SH-SY5Y (cell line): Measurements from ENCODE around the gene GRM8.

Experiments used
- GATA2 ChIP-seq: IDR thresholded peaks from 2 replicates; pipeline ENCODE4 v1.6.1; 2011; ENCODE audit warnings: mild to moderate bottlenecking, low read depth, low read length
- GATA3 ChIP-seq: IDR thresholded peaks from 2 replicates; pipeline ENCODE4 v1.6.1; 2011; ENCODE audit warnings: low read depth, mild to moderate bottlenecking, low read length, moderate library complexity

Gene GRM8

GRCh38 chr7:126696256-126697038, 556.3 kb downstream of the GRM8 start:
- TF ChIP-seq GATA2 (no peak), GATA3 (no peak)

DNA sequence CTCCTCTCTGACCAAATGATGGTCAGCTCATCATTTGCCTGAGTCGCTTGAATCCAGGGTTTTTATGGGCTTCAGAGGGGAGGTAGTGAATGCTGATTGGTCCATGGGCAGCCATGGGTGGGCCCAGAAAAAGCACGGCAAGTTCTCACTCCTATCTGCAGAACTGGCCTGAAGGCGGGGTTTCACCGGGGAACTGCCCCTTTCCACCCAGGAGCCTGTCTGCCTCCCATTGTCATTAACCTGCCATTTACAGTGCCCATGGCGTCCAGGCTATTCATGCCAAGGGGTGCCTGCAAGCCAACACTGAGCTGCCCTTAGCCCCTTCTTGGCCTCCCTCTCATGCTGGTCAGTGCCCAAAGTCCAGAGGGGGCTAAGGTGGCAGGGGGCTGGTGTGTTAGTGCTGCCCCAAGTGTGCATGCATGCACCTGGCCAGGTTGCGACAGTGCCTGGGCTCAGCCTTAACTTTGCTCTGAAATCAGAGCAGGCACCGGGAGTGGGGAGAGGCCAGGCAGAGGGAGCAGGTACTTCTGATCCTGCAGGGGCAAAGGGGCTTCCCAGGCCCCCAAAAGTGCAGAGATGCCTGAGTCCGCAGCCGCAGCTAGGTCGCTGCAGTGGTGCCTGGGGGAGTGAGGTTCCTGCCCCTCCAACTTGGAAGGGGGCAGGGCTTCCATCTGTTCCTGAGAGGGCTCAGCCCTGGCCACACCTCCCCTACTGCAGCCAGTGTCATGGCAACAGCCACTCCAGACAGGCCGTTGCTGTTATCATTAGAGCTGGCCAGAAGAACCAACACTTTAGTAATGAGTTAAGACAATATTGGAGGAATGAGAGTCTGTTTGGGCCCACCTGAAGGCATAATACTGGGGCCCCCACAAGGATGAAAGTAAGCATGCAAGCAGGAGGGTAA, 561.6 kb downstream of the GRM8 start:
- TF ChIP-seq GATA2 (no peak), GATA3 (no peak)

DNA sequence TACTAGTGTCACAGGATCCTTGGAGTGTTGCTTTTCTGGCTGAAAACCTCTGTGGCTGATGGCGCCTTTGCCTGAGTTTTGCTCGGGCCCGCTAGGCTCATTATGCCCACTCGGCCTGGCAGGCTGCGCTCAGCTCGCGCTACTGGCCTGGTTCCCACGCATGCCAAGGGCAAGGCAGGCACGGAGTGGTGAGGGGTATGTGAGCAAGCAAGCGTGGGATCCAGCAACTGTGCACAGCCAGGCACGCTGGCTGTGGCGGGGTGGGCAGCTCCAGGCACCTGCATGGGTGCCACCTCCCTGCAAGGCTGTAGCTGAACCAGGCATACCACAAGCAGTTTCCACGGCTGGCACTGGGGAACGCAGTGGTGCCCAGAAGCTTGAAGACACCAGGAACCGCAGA, 562.6 kb downstream of the GRM8 start:
- TF ChIP-seq GATA3 (no peak), GATA2 (no peak)

DNA sequence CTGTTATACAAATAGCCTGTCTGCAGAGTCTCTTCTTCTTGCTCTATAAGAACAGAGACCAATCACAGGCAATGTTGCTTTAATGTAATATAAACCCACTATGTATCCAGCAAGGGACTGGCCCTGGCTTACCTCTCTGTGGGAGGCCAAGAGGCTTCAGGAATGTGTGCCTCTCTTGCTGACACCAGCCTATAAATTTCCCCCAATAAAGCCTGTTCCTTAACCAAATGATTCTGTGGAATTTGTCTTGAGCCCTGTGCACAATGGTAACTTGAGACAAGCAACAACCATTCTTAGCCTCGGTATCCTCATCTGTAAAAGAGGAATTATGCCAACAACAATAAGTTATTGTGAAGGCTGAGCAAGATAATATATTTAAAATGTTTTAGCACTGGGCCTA, 563.7 kb downstream of the GRM8 start:
- TF ChIP-seq GATA2 (no peak), GATA3 (no peak)

DNA sequence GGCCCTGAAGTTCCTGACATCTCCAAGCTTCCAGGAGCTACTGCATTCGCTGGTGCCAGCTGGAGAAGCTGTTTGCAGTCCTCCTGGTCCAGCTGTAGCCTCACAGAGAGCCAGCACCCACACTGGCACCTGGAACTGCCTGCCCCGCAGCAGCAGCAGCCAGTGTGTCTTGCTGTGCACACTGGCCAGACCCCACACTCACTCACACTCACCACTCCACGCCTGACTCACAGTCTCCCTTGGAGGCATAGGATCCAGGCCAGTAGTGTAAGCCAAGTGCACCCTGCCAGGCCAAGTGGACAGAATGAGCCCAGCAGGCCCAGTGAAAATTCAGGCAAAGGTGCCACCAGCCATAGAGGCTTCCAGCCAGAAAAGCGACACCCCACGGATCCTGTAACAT, 566.3 kb downstream of the GRM8 start:
- TF ChIP-seq GATA2, result no peak
- no peak for TF ChIP-seq GATA3

GRCh38 chr7:126685596-126685995, 567.1 kb downstream of the GRM8 start:
- TF ChIP-seq GATA3 (no peak), GATA2 (no peak)

DNA sequence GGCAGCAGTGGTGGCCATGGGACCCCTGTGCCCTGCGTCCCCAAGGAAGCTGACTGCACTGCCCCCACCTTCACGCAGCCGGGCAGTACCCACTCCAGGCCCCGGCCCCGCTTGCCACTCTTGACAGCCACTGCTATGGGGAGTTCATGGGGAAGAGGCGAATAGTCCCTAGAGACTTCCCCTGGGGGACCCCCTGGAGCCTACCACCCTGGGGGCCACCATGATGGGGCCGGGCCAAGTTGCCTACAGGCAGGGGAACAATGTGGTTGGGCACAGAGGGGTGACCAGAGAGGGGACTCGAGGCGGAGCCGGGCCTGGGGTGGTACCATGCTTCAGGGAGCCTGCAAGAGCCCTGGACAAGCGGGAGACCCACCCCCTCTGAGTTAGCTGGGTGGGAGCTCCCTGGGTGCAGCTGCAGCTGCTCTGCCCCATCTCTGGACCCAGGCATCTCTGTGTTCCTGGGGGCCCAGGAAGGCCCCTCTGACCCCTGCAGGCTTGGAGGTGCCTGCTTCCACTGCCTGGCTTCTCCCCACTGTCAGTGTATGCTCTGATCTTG, 567.6 kb downstream of the GRM8 start:
- TF ChIP-seq GATA3, result no peak
- TF ChIP-seq GATA2, result no peak

DNA sequence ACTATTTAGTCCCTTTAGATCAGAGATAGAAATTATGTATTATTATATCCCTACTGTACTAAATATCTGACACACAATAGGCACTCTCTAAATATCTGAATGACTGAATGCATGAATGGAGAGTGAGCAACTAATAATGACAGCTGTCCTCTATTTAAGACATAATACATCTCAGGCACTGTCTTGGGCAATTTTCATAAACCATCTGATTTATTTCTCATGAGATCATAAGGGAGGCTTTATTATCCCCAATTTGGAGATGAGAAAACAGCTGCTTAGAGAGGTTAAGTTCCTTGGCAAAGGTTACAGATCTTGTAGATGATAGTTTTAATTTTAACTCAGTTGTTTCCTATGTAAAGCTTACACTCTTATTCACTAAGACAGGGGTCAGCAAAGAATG, 570.6 kb downstream of the GRM8 start:
- no peak for TF ChIP-seq GATA2
- no peak for TF ChIP-seq GATA3

- TF ChIP-seq GATA3 (no peak), GATA2 (no peak)
Observed at GRCh38 chr7:126668367-126668752, 584.4 kb downstream of the GRM8 start.

GRCh38 chr7:126667742-126668366, 584.9 kb downstream of the GRM8 start:
- TF ChIP-seq GATA3 (no peak), GATA2 (no peak)

DNA sequence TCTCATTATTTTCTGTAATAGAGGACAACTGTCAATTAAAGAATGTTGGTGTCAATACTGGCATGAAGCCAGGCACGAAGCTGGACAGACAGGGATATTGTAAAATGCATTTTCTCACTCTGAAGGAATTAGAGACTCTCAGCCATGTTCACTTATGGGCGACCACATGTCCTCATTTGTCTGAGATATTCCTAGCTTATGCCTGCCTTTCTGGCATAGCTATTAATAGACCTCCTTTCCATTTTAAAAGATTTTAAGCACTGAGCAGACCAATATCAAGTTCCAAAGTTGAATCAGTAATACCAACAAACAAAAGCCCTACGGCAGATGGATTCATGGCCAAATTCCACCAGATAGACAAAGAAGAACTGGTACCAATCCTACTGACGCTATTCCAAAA, 589.9 kb downstream of the GRM8 start:
- TF ChIP-seq GATA2, result no peak

- TF ChIP-seq GATA2, result no peak
- no peak for TF ChIP-seq GATA3
Observed at GRCh38 chr7:126659124-126659523, 593.6 kb downstream of the GRM8 start.

DNA sequence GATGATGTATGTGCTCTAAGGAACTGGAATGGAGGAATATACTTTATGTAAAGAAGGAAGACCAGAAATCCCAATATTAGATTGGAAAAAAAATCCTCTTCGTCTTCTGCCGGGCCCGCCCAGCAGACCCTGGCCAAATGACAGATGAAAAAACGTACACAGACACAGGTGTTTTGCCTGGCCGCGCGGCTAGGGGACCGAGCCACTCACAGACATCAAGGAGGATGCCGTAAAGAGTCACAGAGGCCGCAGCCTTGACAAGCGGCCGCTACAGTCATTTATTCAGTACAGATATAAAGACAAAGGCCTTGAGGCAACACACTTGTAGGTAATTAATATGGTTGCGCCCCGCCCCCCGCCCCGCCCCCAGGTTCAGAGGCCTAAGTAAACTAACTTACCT, 594.1 kb downstream of the GRM8 start:
- no peak for TF ChIP-seq GATA3
- TF ChIP-seq GATA2, result no peak

DNA sequence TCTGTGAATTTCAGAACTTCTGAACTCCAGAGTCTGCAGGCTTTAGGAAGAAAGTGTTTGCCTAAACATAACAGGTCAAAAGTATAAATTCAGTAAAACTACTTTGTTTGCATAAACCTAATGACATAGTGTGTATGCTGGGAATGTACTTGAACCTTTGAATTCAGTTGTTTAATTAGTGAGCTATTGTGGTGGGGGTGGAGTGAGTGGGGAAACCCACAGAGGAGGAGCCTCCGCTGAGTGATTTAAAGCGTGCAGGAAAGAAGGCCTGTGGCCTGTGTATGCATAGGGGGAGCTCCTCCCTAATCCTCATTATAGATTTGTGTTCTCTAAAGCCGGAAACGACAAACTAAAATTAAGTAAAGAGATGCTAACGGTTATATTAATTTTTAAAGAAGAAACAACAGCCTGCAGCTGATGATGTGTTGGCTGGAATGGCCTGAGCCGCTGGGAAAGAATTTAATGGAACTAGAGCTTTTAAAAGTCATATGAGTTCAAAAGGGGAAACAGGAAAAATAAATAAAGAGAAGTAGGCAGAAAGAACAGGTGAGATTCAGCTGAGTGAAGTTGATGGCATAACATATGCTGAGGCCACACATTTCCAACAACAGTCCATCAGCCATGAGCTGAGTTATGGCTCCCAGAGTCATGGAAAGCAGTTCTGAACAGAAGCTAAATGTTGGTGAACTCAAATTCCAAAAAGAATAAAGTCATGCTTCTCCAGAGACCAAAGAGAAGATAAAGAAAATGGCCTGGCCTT, 595.0 kb downstream of the GRM8 start:
- TF ChIP-seq GATA2 (no peak), GATA3 (no peak)

DNA sequence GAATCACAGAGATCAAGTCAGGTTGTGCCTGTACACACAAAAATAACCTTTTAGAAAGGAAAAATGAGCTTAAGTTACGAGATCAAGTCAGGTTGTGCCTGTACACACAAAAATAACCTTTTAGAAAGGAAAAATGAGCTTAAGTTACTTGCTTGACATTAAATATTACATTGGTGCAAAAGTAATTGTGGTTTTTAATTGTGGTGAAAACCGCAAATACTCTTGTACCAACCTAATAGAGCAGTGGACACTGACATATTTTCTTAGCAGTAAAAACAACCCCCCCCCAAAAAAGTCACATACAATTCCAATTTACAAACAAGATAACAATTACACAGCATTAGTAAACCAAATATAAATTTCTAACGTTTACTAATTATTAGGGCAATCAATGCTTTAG, 595.6 kb downstream of the GRM8 start:
- TF ChIP-seq GATA3, result no peak
- no peak for TF ChIP-seq GATA2

- no peak for TF ChIP-seq GATA3
- TF ChIP-seq GATA2, result no peak
Observed at GRCh38 chr7:126656165-126656564, 596.6 kb downstream of the GRM8 start.
